C4-2B (cell line): ENCODE measurements around the gene DNAAF6.

Source experiments
- ZFX ChIP-seq: fragments of 450-650 bp; IDR thresholded peaks from 2 replicates; pipeline ENCODE4 v1.6.1; 2017
- TF ChIP-seq, protein P1 (sequence below): fragments of 450-650 bp; conservative IDR thresholded peaks from 2 replicates; pipeline ENCODE4 v1.5.1; 2017; ENCODE audit warnings: mild to moderate bottlenecking

DNA sequence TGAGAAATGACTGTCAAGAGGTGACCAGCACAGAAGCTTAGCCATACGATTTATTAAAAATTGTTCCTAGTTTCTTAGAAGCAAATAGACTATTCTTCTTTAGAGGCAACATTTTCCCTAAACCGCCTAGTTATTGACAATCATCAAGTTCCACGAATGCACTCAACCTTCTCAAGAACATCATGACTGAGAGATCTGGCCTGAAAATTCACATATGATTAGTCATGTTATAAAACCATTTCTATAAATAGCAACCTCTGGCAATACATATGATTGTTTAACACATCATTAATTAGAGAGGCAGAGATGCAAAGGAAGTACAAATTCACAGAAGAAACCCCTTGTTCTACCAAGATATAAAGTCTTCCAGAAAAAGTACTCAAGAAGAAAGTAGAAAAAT is 6.9 kb upstream of the DNAAF6 start:
- TF ChIP-seq, protein P1, sequence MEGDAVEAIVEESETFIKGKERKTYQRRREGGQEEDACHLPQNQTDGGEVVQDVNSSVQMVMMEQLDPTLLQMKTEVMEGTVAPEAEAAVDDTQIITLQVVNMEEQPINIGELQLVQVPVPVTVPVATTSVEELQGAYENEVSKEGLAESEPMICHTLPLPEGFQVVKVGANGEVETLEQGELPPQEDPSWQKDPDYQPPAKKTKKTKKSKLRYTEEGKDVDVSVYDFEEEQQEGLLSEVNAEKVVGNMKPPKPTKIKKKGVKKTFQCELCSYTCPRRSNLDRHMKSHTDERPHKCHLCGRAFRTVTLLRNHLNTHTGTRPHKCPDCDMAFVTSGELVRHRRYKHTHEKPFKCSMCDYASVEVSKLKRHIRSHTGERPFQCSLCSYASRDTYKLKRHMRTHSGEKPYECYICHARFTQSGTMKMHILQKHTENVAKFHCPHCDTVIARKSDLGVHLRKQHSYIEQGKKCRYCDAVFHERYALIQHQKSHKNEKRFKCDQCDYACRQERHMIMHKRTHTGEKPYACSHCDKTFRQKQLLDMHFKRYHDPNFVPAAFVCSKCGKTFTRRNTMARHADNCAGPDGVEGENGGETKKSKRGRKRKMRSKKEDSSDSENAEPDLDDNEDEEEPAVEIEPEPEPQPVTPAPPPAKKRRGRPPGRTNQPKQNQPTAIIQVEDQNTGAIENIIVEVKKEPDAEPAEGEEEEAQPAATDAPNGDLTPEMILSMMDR: no peak
- TF ChIP-seq ZFX: no peak
